ENCODE results near the gene B3GALT5. TPM values are rescaled to one million over a fixed set of nuclear protein-coding genes. Genes with fewer than 3 reads are reported as not detected.

B3GALT5 gene
- total and polyA plus RNA-seq, 2 of the 4 experiments (the other 2 are of a cell fraction), result 0.05 to 0.18 TPM

- no peak overlapping the region for H3K18ac ChIP-seq (ENCODE audit: low read depth, low read length)
- peaks cover 5% of the 10 kb centered on the region for H3K9me3 ChIP-seq (ENCODE audit: control insufficient read depth, insufficient read depth, low read length)
- no peak overlapping the region for H2AK5ac ChIP-seq (ENCODE audit: low read depth, low read length)
- no peak overlapping the region for H2BK120ac ChIP-seq (ENCODE audit: low read depth, low read length)
- H3K4me3 ChIP-seq (ENCODE audit: insufficient read depth, low read depth, low read length), result no peak overlapping the region
- DNase-seq, result no peak
- in situ Hi-C loops (cut with MboI; ENCODE audit: low sequenced_read_pairs) (no loop called here), intact Hi-C loops (cut with micrococcal nuclease) (no loop called here), dilution Hi-C loops (cut with HindIII; ENCODE audit: low sequenced_read_pairs, unreplicated experiment) (no loop called here)
- WGBS, 2 experiments (ENCODE audit: extremely low coverage in 2 of 2, insufficient read length in 1 of 2), result 85% methylated on average over 5 of the region's 8 CpGs; no CpG with 5 or more reads in 1 of the 2 experiments
- no peaks in the 10 kb centered on the region for H3K27me3 ChIP-seq (ENCODE audit: control insufficient read depth, insufficient read depth, low read length)
- H4K8ac ChIP-seq (ENCODE audit: low read depth in 2 of 2, low read length in 2 of 2), result no peak overlapping the region
- H3K4me2 ChIP-seq (ENCODE audit: low read depth, low read length), result no peak overlapping the region
- no peaks in the 10 kb centered on the region; the same call in 1 of the 2 replicates for H3K4me1 ChIP-seq (ENCODE audit: control insufficient read depth, insufficient read depth, low read length)
- no peak overlapping the region for H3K23ac ChIP-seq (ENCODE audit: low read depth, low read length)
- ATAC-seq (ENCODE audit: low read depth), result no peak
- H2AK9ac ChIP-seq (replicated peaks; ENCODE audit: low read depth, low read length, poor library complexity), result no peak overlapping the region
- no peak overlapping the region for H3K56ac ChIP-seq (ENCODE audit: extremely low read depth, insufficient read depth, low read length)
- H2BK5ac ChIP-seq (ENCODE audit: low read depth, low read length, poor library complexity, severe bottlenecking), result no peak overlapping the region
- H4K91ac ChIP-seq (ENCODE audit: insufficient read depth, low read depth, low read length), result no peak overlapping the region
- H2AFZ ChIP-seq (replicated peaks; ENCODE audit: low read length, poor library complexity), result no peak overlapping the region
- TF ChIP-seq FOS (IDR thresholded peaks at IDR 0.05; ENCODE audit: low read depth, low read length), result no peak
- no peak for TF ChIP-seq MAFK (IDR thresholded peaks at IDR 0.05; ENCODE audit: low read depth, low read length)
- no peak for TF ChIP-seq ELK1 (IDR thresholded peaks at IDR 0.05; ENCODE audit: borderline replicate concordance, low read depth, low read length)
- TF ChIP-seq MAZ (IDR thresholded peaks at IDR 0.05; ENCODE audit: borderline replicate concordance, low read depth, low read length), result no peak
- no peak overlapping the region for H3K9ac ChIP-seq (ENCODE audit: low read depth, low read length)
- H2BK15ac ChIP-seq (ENCODE audit: low read depth, low read length), result no peak overlapping the region
- no peak overlapping the region for H3K27ac ChIP-seq (ENCODE audit: insufficient read depth, low read length)
- no peak overlapping the region for H4K5ac ChIP-seq (ENCODE audit: low read depth, low read length)
- H3K36me3 ChIP-seq (ENCODE audit: control insufficient read depth, insufficient read depth, low read length), result no peaks in the 10 kb centered on the region
- H3K14ac ChIP-seq (replicated peaks; ENCODE audit: low read depth, low read length), result no peak overlapping the region
- no peaks in the 10 kb centered on the region for H3K79me1 ChIP-seq (ENCODE audit: low read depth in 1 of 2, low read length in 2 of 2)
- ChIA-PET POLR2A (ENCODE audit: unreplicated experiment) (no interaction called here), CTCF (no interaction called here)
- H2BK20ac ChIP-seq (ENCODE audit: low read depth, low read length), result no peak overlapping the region
- BruUV-seq (replicated peaks), result no TSS peak
- H3K9me1 ChIP-seq (ENCODE audit: insufficient read depth, low read length), result no peaks in the 10 kb centered on the region
- no peaks in the 10 kb centered on the region for H4K20me1 ChIP-seq (ENCODE audit: insufficient read depth, low read length)
- no peak overlapping the region for H3K4ac ChIP-seq (ENCODE audit: low read depth, low read length)
Observed at GRCh38 chr21:39656209-39656608, 43.5 kb downstream of the B3GALT5 start.
